GM21515 (cell line): ENCODE data around the gene LRRK1.
"Not testable (repeated sequence)": the region's sequence is repeated elsewhere in the genome, so short reads cannot be mapped to it uniquely, and the experiment has no call there.

ENCODE experiments used
- ATAC-seq: cut with Tn5 transposase; IDR thresholded peaks from one replicate; pipeline ENCODE4 v1.9.1; 2021; ENCODE audit not compliant: unreplicated experiment

LRRK1 gene

GRCh38 chr15:101088788-101089578 is 169.8 kb downstream of the LRRK1 start:
- ATAC-seq, result peak; percentile 73

- no peak for ATAC-seq
Observed at GRCh38 chr15:101089579-101090427, 170.6 kb downstream of the LRRK1 start.

- no peak for ATAC-seq
Observed at GRCh38 chr15:101090428-101090790, 171.3 kb downstream of the LRRK1 start.

- no peak for ATAC-seq
Observed at GRCh38 chr15:101091080-101092017, 172.2 kb downstream of the LRRK1 start.

- no peak for ATAC-seq
Observed at GRCh38 chr15:101092156-101092866, 173.2 kb downstream of the LRRK1 start.

- ATAC-seq, result no peak
Observed at GRCh38 chr15:101092867-101093202, 173.7 kb downstream of the LRRK1 start.

- ATAC-seq, result no peak
Observed at GRCh38 chr15:101093958-101094357, 174.8 kb downstream of the LRRK1 start.

GRCh38 chr15:101095796-101096406 is 176.7 kb downstream of the LRRK1 start:
- not testable (repeated sequence) for ATAC-seq

GRCh38 chr15:101097111-101097510 is 178.0 kb downstream of the LRRK1 start:
- ATAC-seq, result no peak

- no peak for ATAC-seq
Observed at GRCh38 chr15:101099183-101099582, 180.0 kb downstream of the LRRK1 start.

GRCh38 chr15:101100118-101100517 is 181.0 kb downstream of the LRRK1 start:
- ATAC-seq, result no peak

GRCh38 chr15:101100593-101101442 is 181.7 kb downstream of the LRRK1 start:
- no peak for ATAC-seq

- ATAC-seq, result no peak
Observed at GRCh38 chr15:101101676-101102075, 182.5 kb downstream of the LRRK1 start.

GRCh38 chr15:101102746-101103145 is 183.6 kb downstream of the LRRK1 start:
- ATAC-seq, result no peak

- ATAC-seq, result no peak
Observed at GRCh38 chr15:101103598-101103997, 184.4 kb downstream of the LRRK1 start.

- no peak for ATAC-seq
Observed at GRCh38 chr15:101104141-101104540, 185.0 kb downstream of the LRRK1 start.

GRCh38 chr15:101105059-101105891 is 186.1 kb downstream of the LRRK1 start:
- ATAC-seq, result no peak

GRCh38 chr15:101107101-101107500 is 187.9 kb downstream of the LRRK1 start:
- ATAC-seq, result no peak
